GM23248 (cell line): ENCODE results near the gene FER1L5.

Experiments used
- EZH2 ChIP-seq: fragments of 200-600 bp; sonication (generic); IDR thresholded peaks from 2 replicates; pipeline ENCODE4 v1.6.1; 2018; ENCODE audit warnings: antibody characterized with exemption, mild to moderate bottlenecking; ENCODE audit not compliant: insufficient read depth, poor library complexity, severe bottlenecking
- EZH2phosphoT487 ChIP-seq: fragments of 200-600 bp; sonication (generic); IDR thresholded peaks from 2 replicates; pipeline ENCODE4 v1.6.1; 2018; ENCODE audit warnings: antibody characterized with exemption, moderate library complexity, mild to moderate bottlenecking, low read depth; ENCODE audit not compliant: insufficient read depth

DNA sequence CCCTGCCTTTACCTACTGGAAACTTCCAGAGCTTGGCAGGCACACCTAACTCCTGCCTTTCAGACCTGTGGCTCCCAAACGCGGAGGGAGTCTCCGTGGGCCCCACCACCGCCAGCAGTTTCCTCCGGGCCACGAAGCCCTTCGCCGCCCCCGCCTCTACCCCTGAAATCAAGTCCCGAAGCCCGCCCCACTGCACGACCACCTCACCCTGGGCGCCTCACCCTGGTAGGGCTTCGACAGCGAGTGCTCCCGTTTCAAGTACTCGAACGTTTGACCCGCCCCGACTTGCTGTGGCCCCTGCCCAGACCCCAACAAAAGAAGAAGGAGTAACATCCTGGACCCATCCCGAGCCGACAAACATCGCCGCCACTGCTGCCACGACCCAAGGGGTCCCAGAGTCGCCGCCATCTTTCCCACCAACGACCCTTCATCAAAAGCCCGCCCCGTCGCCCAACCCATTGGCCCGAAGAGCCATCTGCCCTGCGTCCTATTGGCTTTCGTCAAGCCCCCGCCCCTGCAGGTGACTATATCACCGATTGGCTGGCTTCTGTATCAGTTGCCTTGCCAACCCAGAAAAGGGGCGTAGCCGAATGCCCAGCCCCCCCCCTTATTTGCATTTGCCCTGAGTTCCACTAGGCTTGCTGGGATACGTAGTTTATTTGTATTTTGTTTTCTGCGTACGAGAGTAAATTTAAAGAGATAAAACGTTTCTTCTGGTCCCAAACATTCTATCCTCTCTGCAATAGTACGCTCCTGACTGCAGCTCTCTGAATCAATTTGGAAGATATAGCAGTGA lies 97.3 kb downstream of the FER1L5 start, which contains the start of gene LMAN2L:
- no peak for TF ChIP-seq EZH2phosphoT487
- no peak for TF ChIP-seq EZH2
